ENCODE results near the gene LYST. TPM values are rescaled to one million over a fixed set of nuclear protein-coding genes. Genes with fewer than 3 reads are reported as not detected.

Gene LYST
- total and polyA plus RNA-seq, 7 donors = 2.4 to 8.6 (median 5.6) TPM

DNA sequence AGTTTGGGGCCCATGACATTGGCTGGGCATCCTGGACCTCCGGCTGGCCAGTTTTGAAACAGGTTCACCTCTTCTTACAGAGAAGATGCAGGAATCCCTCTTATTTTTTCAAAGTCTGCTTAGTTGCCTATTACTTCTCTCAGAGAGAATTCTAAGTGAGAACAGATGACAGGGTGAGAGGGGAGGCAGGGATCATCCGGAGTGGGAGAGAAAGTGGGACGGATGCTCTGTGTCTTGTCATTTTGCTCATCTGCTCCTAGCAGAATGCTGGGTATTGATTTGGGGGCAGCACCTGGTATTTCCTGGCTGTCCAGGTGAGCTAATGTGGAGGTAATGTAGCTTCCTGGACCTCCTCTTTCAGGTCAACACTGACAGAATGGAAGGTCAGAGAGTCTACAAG, 249.6 kb downstream of the LYST start:
- ATAC-seq = no peak
- Histone ChIP-seq H3K36me3 (ENCODE audit: insufficient read depth in 1 of 2, low read depth in 1 of 2) (no peaks in the 10 kb centered on the region), H3K27ac (no peak overlapping the region), H3K4me3 (no peak overlapping the region), H3K27me3 (ENCODE audit: insufficient read depth in 3 of 3, low read length in 2 of 3) (no peaks in the 10 kb centered on the region), H3K4me1 (no peaks in the 10 kb centered on the region), H3K9me3 (no peaks in the 10 kb centered on the region)
- DNase-seq = no peak
- intact Hi-C loops (cut with DNase I) = no loop called here
- 87 to 89% (median 88%) methylated on average over 3 of the region's 3 CpGs for WGBS, 3 donors
- TF ChIP-seq, protein P1, sequence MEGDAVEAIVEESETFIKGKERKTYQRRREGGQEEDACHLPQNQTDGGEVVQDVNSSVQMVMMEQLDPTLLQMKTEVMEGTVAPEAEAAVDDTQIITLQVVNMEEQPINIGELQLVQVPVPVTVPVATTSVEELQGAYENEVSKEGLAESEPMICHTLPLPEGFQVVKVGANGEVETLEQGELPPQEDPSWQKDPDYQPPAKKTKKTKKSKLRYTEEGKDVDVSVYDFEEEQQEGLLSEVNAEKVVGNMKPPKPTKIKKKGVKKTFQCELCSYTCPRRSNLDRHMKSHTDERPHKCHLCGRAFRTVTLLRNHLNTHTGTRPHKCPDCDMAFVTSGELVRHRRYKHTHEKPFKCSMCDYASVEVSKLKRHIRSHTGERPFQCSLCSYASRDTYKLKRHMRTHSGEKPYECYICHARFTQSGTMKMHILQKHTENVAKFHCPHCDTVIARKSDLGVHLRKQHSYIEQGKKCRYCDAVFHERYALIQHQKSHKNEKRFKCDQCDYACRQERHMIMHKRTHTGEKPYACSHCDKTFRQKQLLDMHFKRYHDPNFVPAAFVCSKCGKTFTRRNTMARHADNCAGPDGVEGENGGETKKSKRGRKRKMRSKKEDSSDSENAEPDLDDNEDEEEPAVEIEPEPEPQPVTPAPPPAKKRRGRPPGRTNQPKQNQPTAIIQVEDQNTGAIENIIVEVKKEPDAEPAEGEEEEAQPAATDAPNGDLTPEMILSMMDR (IDR thresholded peaks at IDR 0.05) = no peak

DNA sequence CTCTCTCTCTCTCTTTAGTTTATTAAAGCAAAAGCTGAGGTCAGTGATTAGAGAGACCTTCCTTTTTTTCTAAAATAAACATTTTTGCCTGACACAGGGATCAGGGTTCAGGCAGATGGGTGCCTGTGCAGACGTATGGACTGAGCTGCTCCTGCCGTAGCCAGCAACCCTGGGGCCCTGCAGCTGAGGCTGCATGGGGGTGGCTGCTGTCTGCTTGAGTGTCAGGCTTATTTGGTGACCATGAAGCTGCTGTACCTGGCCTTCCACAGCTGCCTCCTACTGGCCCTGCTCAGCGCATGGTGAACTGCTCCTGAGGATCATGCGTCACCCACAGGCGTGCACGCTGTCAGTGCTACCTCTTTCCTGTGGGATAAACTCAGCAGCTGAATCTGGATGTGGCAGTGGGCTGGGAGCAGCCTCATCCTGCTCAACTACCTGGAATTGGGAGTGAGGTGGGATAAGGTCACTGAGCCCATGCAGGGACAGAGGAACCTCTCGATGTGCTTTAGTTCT, 252.2 kb downstream of the LYST start:
- Histone ChIP-seq H3K4me3 (no peak overlapping the region), H3K36me3 (ENCODE audit: insufficient read depth in 1 of 2, low read depth in 1 of 2) (no peaks in the 10 kb centered on the region), H3K9me3 (no peaks in the 10 kb centered on the region), H3K27ac (no peak overlapping the region), H3K27me3 (ENCODE audit: insufficient read depth in 3 of 3, low read length in 2 of 3) (no peaks in the 10 kb centered on the region), H3K4me1 (no peaks in the 10 kb centered on the region)
- intact Hi-C loops (cut with DNase I) = no loop called here
- DNase-seq (no peak), ATAC-seq (no peak)
- TF ChIP-seq, protein P1 (IDR thresholded peaks at IDR 0.05) = no peak
- WGBS, 3 donors = 64 to 79% (median 66%) methylated on average over 7 of the region's 7 CpGs

DNA sequence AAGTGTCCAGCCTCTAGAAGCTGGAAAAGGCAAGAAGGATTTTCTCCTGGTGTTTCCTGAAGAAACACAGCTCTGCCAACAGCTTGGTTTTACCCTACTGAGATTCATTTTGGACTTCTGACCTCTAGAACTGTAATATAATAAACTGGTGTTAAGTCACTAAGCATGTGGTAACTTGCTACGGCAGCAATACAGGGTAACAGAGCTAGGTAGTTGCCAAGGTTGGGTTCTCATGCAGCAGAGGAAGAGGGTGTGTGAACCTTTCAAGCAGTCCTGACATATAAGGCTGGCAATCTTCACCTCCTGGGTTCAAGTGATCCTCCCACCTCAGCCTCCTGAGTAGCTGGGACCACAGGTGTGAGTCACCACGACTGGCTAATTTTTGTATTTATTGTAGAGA, 253.1 kb downstream of the LYST start:
- no peaks in the 10 kb centered on the region for H3K36me3 ChIP-seq (ENCODE audit: insufficient read depth in 1 of 2, low read depth in 1 of 2)
- no peak for ATAC-seq
- no peaks in the 10 kb centered on the region for H3K4me1 ChIP-seq
- intact Hi-C loops (cut with DNase I) = no loop called here
- 43 to 58% (median 51%) methylated on average over 2 of the region's 2 CpGs for WGBS, 3 donors
- TF ChIP-seq, protein P1 (IDR thresholded peaks at IDR 0.05) = no peak
- DNase-seq = no peak
- no peaks in the 10 kb centered on the region for H3K27me3 ChIP-seq (ENCODE audit: insufficient read depth in 3 of 3, low read length in 2 of 3)
- H3K9me3 ChIP-seq = no peaks in the 10 kb centered on the region
- no peak overlapping the region for H3K27ac ChIP-seq
- H3K4me3 ChIP-seq = no peak overlapping the region

DNA sequence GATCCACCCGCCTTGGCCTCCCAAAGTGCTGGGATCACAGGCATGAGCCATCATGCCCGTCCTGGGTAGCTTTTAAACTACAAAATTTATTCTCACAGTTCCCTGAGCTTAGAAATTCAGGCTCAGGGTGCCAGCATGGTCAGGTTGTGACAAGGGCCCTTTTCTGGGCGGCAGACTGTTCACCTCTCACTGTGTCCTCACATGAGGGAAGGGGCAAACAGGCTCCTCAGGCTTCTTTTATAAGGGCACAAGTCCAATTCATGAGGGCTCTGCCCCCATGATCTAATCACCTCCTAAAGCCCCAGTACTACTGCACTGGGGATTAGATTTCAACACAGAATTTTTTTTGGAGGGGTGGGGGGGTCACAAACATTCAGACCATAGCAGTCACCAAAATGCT, 253.9 kb downstream of the LYST start:
- Histone ChIP-seq H3K27ac (no peak overlapping the region), H3K4me1 (no peaks in the 10 kb centered on the region), H3K27me3 (ENCODE audit: insufficient read depth in 3 of 3, low read length in 2 of 3) (no peaks in the 10 kb centered on the region), H3K4me3 (no peak overlapping the region), H3K36me3 (ENCODE audit: insufficient read depth in 1 of 2, low read depth in 1 of 2) (no peaks in the 10 kb centered on the region), H3K9me3 (no peaks in the 10 kb centered on the region)
- intact Hi-C loops (cut with DNase I) = no loop called here
- DNase-seq = no peak
- TF ChIP-seq, protein P1 (IDR thresholded peaks at IDR 0.05) = no peak
- no peak for ATAC-seq
- 73 to 87% (median 80%) methylated on average over 3 of the region's 3 CpGs for WGBS, 3 donors

Other genes starting within 250 kb of the LYST start
- gene GNG4, start 217.1 kb downstream of the LYST start, total RNA-seq = not detected
- gene GNG4, start 217.1 kb downstream of the LYST start, polyA plus RNA-seq = under 1 TPM; 0.04 to 0.41 (median 0.05) TPM
- 10 to 100 TPM; 12.0 to 31.8 (median 23.8) TPM for gene NID1, start 198.2 kb upstream of the LYST start, total RNA-seq
- 10 to 100 TPM; 13.1 to 23.7 (median 15.9) TPM for gene NID1, start 198.2 kb upstream of the LYST start, polyA plus RNA-seq